HepG2 (cell line): ENCODE results near the gene VPS37B. TPM values are rescaled to one million over a fixed set of nuclear protein-coding genes. Genes with fewer than 3 reads are reported as not detected.

Source experiments
- ASH2L ChIP-seq: fragments of 300-600, 200-600 bp; sonication (generic); IDR thresholded peaks from 2 replicates; pipeline ENCODE4 v1.7.0; 2017; ENCODE audit warnings: low read depth, mild to moderate bottlenecking, moderate library complexity, mixed read lengths, low read length; ENCODE audit not compliant: insufficient read length
- HNF4G ChIP-seq, 2 experiments: sonication (generic) in 1 of 2; formaldehyde crosslinking in 1 of 2; IDR thresholded peaks; 2 replicates each; pipeline versions ENCODE4 v1.4.0 to v1.6.1; 2011 to 2020; ENCODE audit warnings: borderline replicate concordance in 2 of 2, low read depth in 2 of 2, mild to moderate bottlenecking in 2 of 2, low read length in 1 of 2, missing genetic modification reagents in 1 of 2, moderate library complexity in 1 of 2
- KLF11 ChIP-seq: IDR thresholded peaks from 2 replicates; pipeline ENCODE4 v1.6.1; 2016; ENCODE audit warnings: missing compliant biosample characterization
- RAD21 ChIP-seq: fragments of 450-650 bp; formaldehyde crosslinking; IDR thresholded peaks from 2 replicates; pipeline ENCODE4 v1.5.0; 2020; ENCODE audit warnings: mild to moderate bottlenecking
- RNF2 ChIP-seq: fragments of 450-650 bp; conservative IDR thresholded peaks from 2 replicates; pipeline ENCODE4 v1.6.1; 2016; ENCODE audit warnings: low read depth
- SMAD1 ChIP-seq: sonication (generic); formaldehyde crosslinking; IDR thresholded peaks from 2 replicates; pipeline ENCODE4 v1.4.0; 2020; ENCODE audit warnings: missing genetic modification reagents, low read depth, mild to moderate bottlenecking, borderline replicate concordance
- ZMYM3 ChIP-seq: sonication (generic); formaldehyde crosslinking; IDR thresholded peaks from 2 replicates; pipeline ENCODE4 v1.5.1; 2020; ENCODE audit warnings: mild to moderate bottlenecking, missing genetic modification reagents
- ZNF136 ChIP-seq: sonication (generic); formaldehyde crosslinking; IDR thresholded peaks from 2 replicates; pipeline ENCODE4 v1.8.1; 2022; ENCODE audit warnings: low read depth, mild to moderate bottlenecking, moderate library complexity, missing genetic modification reagents
- ZNF143 ChIP-seq: sonication (generic); formaldehyde crosslinking; IDR thresholded peaks from 2 replicates; pipeline ENCODE4 v1.4.0; 2020; ENCODE audit warnings: missing genetic modification reagents
- ZNF598 ChIP-seq: sonication (generic); formaldehyde crosslinking; IDR thresholded peaks from 2 replicates; pipeline ENCODE4 v1.5.1; 2020; ENCODE audit warnings: mild to moderate bottlenecking, missing genetic modification reagents, borderline replicate concordance
- polyA plus RNA-seq, 8 experiments: library from polyadenylated mRNA; depleted of rRNA in 3 of 8; stranded (reverse) in 7 of 8; unstranded in 1 of 8; fragments of >200 nt; fragmentation: Illumina TruSeq in 4 of 8; extraction: Trizol in 4 of 8; gene quantifications; 2 replicates each; pipeline versions ENCODE4 v1.2.1 to v1.2.3, GENCODE V29; 2011 to 2016; ENCODE audit warnings: low read depth in 4 of 8, missing spikeins in 1 of 8, mixed read lengths in 1 of 8; ENCODE audit not compliant: insufficient read depth in 1 of 8
- total RNA-seq, 5 experiments: library from RNA; depleted of rRNA; stranded (reverse); fragments of >200 nt; fragmentation: Illumina TruSeq; extraction: Trizol; gene quantifications; 2 replicates each; pipeline ENCODE4 v1.2.3, GENCODE V29; 2016; ENCODE audit warnings: low read depth in 1 of 5
- TF ChIP-seq, protein P1 (sequence below): sonication (generic); formaldehyde crosslinking; IDR thresholded peaks from 2 replicates; pipeline ENCODE4 v1.4.0; 2020; ENCODE audit warnings: missing genetic modification reagents, borderline replicate concordance
- TF ChIP-seq, protein P2 (sequence below): sonication (generic); formaldehyde crosslinking; IDR thresholded peaks from 2 replicates; pipeline ENCODE4 v1.5.0; 2020; ENCODE audit warnings: mild to moderate bottlenecking, missing genetic modification reagents, moderate library complexity
- TF ChIP-seq, protein P3 (sequence below): IDR thresholded peaks from 2 replicates; pipeline ENCODE4 v1.6.1; 2016; ENCODE audit warnings: low read depth
- TF ChIP-seq, protein P4 (sequence below): sonication (generic); formaldehyde crosslinking; IDR thresholded peaks from 2 replicates; pipeline ENCODE4; 2020; ENCODE audit warnings: missing genetic modification reagents, mild to moderate bottlenecking, borderline replicate concordance
- TF ChIP-seq, protein P5 (sequence below): sonication (generic); formaldehyde crosslinking; IDR thresholded peaks from 2 replicates; pipeline ENCODE4 v1.9.0; 2021; ENCODE audit warnings: missing genetic modification reagents, mild to moderate bottlenecking, borderline replicate concordance

The VPS37B gene
- total and polyA plus RNA-seq, 2 of the 13 experiments (the other 11 are each of a cell fraction or from before 2014, with no cell fraction given), result 4.6 to 5.3 TPM

DNA sequence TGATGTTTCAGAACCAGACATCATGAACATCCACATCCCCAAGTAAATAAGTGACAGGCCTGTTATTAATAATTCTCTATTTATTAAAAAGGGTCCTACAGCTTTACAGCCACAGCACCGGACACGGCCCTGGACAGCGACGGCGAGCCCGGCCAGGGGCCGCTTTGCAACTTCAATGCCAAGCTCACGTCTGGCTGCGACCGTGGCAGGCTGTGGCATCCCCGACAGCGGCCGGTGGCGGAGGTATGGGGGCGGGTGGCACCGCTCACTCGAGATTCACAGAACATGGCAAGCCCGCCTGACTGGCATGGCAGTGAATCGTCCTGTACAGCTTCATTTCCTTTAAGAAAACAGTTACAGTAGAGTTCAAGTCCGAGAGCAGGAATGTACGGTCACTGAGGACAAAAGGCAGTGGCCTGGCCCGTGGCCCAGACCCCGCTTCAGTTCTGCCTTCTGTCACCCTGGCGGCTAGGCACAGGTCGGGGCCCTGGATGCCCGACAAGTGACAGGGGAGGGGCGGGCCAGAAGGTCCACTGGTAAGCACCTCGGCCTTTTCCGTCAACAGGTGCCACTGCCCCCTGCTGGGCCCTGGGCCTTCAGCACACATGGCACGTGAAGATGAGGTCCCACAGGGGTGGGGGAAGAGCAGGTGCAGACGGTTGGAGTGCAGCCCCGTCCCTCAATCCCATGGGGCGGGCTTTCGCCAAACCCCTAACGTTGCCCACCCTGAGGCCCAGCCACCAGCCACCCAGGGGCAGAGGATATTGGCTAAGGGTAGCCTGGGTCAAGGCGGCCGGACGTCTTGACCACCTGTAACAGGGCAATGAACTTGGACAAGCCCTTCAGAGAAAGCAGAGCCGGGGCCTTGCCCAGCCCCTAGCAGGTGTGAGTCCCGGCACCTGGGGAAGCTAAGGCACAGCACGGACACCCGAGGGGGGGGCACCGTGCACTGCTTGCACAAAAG is 30.4 kb downstream of the VPS37B start (continued):
- TF ChIP-seq, protein P1, sequence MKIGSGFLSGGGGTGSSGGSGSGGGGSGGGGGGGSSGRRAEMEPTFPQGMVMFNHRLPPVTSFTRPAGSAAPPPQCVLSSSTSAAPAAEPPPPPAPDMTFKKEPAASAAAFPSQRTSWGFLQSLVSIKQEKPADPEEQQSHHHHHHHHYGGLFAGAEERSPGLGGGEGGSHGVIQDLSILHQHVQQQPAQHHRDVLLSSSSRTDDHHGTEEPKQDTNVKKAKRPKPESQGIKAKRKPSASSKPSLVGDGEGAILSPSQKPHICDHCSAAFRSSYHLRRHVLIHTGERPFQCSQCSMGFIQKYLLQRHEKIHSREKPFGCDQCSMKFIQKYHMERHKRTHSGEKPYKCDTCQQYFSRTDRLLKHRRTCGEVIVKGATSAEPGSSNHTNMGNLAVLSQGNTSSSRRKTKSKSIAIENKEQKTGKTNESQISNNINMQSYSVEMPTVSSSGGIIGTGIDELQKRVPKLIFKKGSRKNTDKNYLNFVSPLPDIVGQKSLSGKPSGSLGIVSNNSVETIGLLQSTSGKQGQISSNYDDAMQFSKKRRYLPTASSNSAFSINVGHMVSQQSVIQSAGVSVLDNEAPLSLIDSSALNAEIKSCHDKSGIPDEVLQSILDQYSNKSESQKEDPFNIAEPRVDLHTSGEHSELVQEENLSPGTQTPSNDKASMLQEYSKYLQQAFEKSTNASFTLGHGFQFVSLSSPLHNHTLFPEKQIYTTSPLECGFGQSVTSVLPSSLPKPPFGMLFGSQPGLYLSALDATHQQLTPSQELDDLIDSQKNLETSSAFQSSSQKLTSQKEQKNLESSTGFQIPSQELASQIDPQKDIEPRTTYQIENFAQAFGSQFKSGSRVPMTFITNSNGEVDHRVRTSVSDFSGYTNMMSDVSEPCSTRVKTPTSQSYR, result peak; percentile 54; the same call in 1 of the 2 replicates
- TF ChIP-seq, protein P2, sequence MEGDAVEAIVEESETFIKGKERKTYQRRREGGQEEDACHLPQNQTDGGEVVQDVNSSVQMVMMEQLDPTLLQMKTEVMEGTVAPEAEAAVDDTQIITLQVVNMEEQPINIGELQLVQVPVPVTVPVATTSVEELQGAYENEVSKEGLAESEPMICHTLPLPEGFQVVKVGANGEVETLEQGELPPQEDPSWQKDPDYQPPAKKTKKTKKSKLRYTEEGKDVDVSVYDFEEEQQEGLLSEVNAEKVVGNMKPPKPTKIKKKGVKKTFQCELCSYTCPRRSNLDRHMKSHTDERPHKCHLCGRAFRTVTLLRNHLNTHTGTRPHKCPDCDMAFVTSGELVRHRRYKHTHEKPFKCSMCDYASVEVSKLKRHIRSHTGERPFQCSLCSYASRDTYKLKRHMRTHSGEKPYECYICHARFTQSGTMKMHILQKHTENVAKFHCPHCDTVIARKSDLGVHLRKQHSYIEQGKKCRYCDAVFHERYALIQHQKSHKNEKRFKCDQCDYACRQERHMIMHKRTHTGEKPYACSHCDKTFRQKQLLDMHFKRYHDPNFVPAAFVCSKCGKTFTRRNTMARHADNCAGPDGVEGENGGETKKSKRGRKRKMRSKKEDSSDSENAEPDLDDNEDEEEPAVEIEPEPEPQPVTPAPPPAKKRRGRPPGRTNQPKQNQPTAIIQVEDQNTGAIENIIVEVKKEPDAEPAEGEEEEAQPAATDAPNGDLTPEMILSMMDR, result peak; percentile 88
- TF ChIP-seq ZMYM3 (CRISPR knock-in tag) (peak; percentile 57), HNF4G (IDR thresholded peaks at IDR 0.05; ENCODE audit: borderline replicate concordance, low read depth, low read length) (no peak), HNF4G (CRISPR knock-in tag; IDR thresholded peaks at IDR 0.05; ENCODE audit: borderline replicate concordance, low read depth) (no peak), RAD21 (CRISPR knock-in tag) (peak; percentile 57), ASH2L (peak; percentile 40), ZNF598 (CRISPR knock-in tag) (no peak), KLF11 (CRISPR knock-in tag) (no peak), RNF2 (no peak), SMAD1 (CRISPR knock-in tag) (no peak), ZNF136 (no peak), ZNF143 (no peak)
- TF ChIP-seq, protein P3, sequence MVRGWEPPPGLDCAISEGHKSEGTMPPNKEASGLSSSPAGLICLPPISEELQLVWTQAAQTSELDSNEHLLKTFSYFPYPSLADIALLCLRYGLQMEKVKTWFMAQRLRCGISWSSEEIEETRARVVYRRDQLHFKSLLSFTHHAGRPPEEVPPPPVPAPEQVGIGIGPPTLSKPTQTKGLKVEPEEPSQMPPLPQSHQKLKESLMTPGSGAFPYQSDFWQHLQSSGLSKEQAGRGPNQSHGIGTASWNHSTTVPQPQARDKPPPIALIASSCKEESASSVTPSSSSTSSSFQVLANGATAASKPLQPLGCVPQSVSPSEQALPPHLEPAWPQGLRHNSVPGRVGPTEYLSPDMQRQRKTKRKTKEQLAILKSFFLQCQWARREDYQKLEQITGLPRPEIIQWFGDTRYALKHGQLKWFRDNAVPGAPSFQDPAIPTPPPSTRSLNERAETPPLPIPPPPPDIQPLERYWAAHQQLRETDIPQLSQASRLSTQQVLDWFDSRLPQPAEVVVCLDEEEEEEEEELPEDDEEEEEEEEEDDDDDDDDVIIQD (CRISPR knock-in tag), result no peak
- TF ChIP-seq, protein P4, sequence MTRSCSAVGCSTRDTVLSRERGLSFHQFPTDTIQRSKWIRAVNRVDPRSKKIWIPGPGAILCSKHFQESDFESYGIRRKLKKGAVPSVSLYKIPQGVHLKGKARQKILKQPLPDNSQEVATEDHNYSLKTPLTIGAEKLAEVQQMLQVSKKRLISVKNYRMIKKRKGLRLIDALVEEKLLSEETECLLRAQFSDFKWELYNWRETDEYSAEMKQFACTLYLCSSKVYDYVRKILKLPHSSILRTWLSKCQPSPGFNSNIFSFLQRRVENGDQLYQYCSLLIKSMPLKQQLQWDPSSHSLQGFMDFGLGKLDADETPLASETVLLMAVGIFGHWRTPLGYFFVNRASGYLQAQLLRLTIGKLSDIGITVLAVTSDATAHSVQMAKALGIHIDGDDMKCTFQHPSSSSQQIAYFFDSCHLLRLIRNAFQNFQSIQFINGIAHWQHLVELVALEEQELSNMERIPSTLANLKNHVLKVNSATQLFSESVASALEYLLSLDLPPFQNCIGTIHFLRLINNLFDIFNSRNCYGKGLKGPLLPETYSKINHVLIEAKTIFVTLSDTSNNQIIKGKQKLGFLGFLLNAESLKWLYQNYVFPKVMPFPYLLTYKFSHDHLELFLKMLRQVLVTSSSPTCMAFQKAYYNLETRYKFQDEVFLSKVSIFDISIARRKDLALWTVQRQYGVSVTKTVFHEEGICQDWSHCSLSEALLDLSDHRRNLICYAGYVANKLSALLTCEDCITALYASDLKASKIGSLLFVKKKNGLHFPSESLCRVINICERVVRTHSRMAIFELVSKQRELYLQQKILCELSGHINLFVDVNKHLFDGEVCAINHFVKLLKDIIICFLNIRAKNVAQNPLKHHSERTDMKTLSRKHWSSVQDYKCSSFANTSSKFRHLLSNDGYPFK (CRISPR knock-in tag), result no peak
- TF ChIP-seq, protein P5, sequence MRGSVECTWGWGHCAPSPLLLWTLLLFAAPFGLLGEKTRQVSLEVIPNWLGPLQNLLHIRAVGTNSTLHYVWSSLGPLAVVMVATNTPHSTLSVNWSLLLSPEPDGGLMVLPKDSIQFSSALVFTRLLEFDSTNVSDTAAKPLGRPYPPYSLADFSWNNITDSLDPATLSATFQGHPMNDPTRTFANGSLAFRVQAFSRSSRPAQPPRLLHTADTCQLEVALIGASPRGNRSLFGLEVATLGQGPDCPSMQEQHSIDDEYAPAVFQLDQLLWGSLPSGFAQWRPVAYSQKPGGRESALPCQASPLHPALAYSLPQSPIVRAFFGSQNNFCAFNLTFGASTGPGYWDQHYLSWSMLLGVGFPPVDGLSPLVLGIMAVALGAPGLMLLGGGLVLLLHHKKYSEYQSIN (CRISPR knock-in tag), result no peak
